GM18505 (cell line): ENCODE measurements around the gene GPC6.

Experiments
- ATAC-seq: cut with Tn5 transposase; IDR thresholded peaks from one replicate; pipeline ENCODE4 v1.9.1; 2021; ENCODE audit not compliant: unreplicated experiment
- POLR2A ChIP-seq: IDR thresholded peaks from 4 replicates; pipeline ENCODE4 v1.6.1; 2011; ENCODE audit warnings: borderline replicate concordance; ENCODE audit not compliant: insufficient read depth, insufficient read length; ENCODE audit errors: extremely low read depth

Gene GPC6

GRCh38 chr13:93368718-93369117 is 142.1 kb downstream of the GPC6 start:
- TF ChIP-seq POLR2A, result no peak

GRCh38 chr13:93372856-93373255 is 146.2 kb downstream of the GPC6 start:
- TF ChIP-seq POLR2A, result no peak
- no peak for ATAC-seq

More at GRCh38 chr13:93368718-93369117, 142.1 kb downstream of the GPC6 start:
- no peak for ATAC-seq

GRCh38 chr13:93375491-93375890 is 148.9 kb downstream of the GPC6 start:
- ATAC-seq, result no peak
- TF ChIP-seq POLR2A, result no peak

DNA sequence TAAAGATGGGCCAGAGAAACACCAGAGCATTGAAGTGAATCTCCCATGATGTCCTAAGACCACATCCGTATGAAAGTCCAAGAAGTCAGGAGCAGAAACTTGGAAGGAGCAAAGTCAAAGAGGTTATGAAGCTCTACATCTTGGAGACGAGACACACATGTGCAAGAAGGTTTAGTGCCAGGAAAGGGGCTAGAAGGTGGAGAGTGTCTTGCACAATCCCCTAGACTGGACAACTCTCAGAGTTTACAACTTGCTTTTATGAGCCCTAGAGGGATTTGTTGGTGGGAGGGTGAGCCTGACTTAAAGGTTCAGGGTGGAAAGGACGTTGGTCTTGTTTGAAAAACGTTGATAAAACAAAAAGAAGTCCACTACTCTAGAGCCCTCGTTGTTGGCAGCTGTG is 150.6 kb downstream of the GPC6 start:
- no peak for TF ChIP-seq POLR2A
- no peak for ATAC-seq

- no peak for ATAC-seq
- TF ChIP-seq POLR2A, result no peak
These were observed 151.6 kb downstream of the GPC6 start for GRCh38 chr13:93378184-93378583.

- ATAC-seq, result no peak
These were observed 159.5 kb downstream of the GPC6 start for GRCh38 chr13:93386116-93386515.

GRCh38 chr13:93388701-93389100 is 162.1 kb downstream of the GPC6 start:
- TF ChIP-seq POLR2A, result no peak
- no peak for ATAC-seq

More at GRCh38 chr13:93386116-93386515, 159.5 kb downstream of the GPC6 start:
- TF ChIP-seq POLR2A, result no peak

DNA sequence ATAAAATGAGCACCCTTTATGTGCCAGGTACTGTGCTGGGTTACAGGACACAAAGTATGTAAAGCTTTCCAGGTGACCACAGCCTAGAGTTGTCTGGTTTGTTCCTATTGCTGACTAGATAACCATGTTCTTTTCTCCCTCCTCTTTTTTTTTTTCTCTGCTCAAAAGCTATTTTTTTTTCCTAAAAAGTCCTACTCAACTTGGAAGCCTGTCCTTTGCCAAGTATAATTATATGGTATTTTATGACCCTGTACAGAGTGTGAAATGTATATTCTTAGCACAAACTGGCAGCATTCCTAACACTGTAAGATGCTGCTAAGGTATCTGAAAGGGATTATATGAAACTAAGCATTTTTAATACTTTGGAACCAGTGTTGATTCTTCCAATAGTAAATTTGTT is 171.0 kb downstream of the GPC6 start:
- TF ChIP-seq POLR2A, result no peak

DNA sequence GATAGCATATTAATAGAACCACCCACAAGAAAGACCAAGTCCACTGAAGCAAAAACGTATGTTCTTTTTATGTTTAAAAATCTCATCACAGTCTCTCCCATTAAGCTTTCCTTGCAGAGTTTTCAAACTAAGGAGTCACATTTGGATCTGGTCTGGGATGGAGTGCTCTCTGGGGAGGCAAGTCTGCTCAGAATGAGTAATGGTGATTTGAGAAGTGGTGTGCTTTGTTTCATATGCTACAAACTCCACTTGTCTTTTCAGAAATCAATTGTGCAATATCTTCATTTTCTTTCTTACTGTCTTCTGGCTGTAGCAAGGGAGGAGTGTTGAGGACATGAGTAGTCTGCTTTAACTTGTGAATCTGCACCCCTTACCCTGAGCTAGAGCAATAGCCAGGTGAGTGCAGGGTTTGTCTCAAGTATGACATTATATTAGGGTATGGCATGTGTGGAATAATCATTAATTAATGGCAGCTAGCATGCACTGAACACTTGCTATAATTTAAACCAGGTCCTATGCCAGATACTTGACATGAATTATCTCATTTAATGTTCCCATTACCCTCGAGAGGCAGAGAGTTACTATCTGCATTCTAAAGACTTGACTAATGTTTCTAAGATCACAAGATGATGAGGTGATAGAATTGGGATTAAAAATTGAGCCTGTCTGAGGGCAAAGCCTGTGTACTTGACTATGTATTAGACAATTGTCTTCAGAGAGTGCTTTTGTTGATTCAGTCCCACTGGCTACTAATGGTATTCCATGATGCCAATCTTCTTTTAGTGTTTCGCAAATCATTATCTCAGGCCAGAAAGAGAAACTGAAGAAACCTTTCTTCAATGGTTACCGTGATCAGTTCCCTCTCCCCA is 171.8 kb downstream of the GPC6 start:
- TF ChIP-seq POLR2A, result no peak
- no peak for ATAC-seq

More for the DNA sequence above, 171.0 kb downstream of the GPC6 start:
- no peak for ATAC-seq

GRCh38 chr13:93399212-93399611 is 172.6 kb downstream of the GPC6 start:
- no peak for TF ChIP-seq POLR2A

GRCh38 chr13:93406136-93406535 is 179.5 kb downstream of the GPC6 start:
- ATAC-seq, result no peak
- TF ChIP-seq POLR2A, result no peak

More at GRCh38 chr13:93399212-93399611, 172.6 kb downstream of the GPC6 start:
- ATAC-seq, result no peak

- TF ChIP-seq POLR2A, result no peak
- no peak for ATAC-seq
These were observed 180.9 kb downstream of the GPC6 start for GRCh38 chr13:93407551-93407950.

DNA sequence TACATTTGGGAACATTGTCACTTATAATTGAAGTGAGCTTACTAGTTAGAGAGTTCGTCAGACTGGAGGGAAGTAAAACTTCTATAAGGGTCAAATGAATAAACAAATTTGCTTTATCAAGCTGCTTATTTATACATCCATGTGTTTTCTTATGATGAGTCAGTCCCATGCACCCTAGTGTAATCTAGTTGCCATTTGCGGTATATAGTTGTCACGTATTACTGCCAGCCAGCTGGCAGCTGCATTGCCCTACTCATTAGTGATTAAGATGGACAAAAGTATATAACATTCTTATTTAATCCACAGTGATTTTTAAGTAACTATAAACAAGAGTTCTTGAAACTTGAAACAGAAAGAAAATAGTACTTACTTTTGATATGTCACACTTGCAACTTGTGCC is 182.4 kb downstream of the GPC6 start:
- TF ChIP-seq POLR2A, result no peak
- ATAC-seq, result no peak

DNA sequence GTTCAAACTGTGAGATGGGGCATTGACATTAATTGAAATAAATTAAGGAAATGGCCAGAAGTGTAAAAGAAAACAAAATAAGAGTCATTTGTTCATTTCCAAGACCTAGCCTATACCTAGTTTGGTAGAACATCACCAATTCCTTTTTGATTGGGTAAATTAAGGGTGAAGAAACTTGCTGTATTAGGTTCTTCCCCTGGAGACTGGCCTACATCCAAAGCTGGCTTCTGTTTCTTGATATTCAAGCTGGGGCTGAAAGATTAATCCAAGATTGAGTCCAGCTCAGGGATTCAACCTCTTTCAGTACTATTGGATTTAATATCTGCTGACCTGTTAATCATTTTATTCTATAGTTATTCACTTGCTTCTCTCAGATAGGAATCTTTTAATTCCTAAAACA is 183.2 kb downstream of the GPC6 start:
- no peak for ATAC-seq
- TF ChIP-seq POLR2A, result no peak
